ENCODE data around the gene DGKQ. TPM values are rescaled to one million over a fixed set of nuclear protein-coding genes. Genes with fewer than 3 reads are reported as not detected.
A peak's percentile ranks its signal among the peaks of the same experiment; 100 is the strongest.

Gene DGKQ
- total RNA-seq, 1 experiment from 2014 or later: 4.4 TPM

DNA sequence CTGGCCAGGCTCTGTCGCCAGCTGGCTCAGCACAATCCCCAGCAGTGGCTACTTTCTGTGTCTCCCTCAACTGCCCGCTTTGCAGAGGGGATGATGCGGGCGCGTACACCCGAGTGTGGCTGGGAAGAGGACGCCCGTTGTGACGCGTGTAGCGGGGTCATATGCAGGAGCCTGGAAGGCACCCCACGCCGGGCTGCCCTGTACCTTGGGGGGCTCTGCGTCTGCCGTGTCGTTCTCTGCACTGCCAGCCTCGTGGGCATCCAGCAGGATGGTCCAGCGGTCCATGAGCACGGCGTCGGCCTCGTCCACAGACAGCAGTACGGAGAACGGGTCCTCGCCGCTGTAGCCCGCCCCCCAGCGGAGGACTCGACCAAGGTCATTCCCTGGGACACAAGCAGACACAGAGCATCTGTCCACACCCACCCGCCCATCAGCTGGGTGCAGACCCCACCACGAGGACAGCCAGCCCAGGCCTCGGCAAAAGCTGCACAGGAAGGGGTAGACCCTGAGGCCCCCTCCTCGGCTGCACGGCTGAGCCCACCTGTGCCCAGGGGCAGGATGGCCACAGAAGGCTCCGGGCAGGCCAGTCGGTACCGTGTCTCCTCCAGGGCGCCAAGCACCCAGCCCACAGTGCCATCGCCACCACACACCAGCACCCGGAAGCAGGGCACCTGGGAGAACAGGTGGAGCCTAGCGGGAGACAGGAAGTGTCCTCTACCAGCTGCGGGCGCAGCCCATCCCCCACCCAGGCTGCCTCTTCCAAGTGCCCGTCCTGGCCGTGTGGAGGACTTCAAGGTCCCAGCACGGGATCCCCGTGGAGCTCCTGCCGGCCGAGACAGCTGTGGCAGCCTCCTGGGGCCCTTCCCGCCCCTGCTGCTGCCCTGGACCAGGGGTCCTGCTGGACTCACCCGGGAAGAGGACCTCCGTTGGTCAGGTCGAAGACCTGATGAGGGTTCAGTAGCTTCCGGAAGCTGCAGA lies 10.8 kb downstream of the DGKQ start:
- no peak for DNase-seq (ENCODE audit: low read depth)

GRCh38 chr4:961351-962230 lies 11.8 kb downstream of the DGKQ start:
- DNase-seq (ENCODE audit: low read depth): no peak

GRCh38 chr4:960636-961350 lies 12.6 kb downstream of the DGKQ start:
- DNase-seq (ENCODE audit: low read depth): no peak

GRCh38 chr4:960140-960635 lies 13.2 kb downstream of the DGKQ start:
- no peak for DNase-seq (ENCODE audit: low read depth)

- no peak for DNase-seq (ENCODE audit: low read depth)
Observed at GRCh38 chr4:959338-960139, 13.8 kb downstream of the DGKQ start.

- DNase-seq (ENCODE audit: low read depth): no peak
Observed at GRCh38 chr4:958696-959337, 14.6 kb downstream of the DGKQ start.

GRCh38 chr4:958314-958665 lies 15.1 kb downstream of the DGKQ start:
- no peak for DNase-seq (ENCODE audit: low read depth)

- DNase-seq (ENCODE audit: low read depth): no peak
Observed at GRCh38 chr4:957581-958313, 15.6 kb downstream of the DGKQ start.

- peak; percentile 1 for DNase-seq (ENCODE audit: low read depth)
Observed at GRCh38 chr4:957231-957580, 16.2 kb downstream of the DGKQ start.

DNA sequence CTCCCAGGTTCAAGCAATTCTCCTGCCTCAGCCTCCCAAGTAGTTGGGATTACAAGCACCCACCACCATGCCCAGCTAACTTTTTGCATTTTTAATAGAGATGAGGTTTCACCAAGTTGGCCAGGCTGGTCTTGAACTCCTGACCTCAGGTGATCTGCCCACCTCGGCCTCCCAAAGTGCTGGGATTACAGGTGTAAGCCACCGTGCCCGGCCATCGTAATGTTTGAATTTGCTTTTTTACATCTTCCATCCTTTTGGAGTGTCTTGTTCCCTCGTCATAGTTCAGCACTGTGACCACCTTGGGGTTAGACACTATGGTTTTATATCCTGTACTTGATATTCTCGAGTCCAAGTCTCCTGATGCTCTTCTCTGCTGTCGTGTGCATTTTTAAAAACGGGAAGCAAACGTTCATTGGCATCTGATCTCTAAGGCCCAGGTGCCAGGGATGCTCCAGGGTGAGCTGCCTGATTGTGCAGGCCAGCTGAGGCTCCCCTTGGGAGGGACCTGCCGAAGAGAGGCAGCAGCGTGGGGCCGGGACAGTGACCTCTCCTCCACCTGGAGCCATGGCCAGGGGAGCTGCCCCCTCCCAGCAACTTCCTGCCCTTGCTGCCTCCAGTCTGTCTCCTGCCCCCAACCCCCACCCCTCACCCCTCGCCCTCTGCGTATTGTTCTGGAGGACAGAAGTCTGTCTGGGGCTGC lies 16.7 kb downstream of the DGKQ start:
- DNase-seq (ENCODE audit: low read depth): no peak

DNA sequence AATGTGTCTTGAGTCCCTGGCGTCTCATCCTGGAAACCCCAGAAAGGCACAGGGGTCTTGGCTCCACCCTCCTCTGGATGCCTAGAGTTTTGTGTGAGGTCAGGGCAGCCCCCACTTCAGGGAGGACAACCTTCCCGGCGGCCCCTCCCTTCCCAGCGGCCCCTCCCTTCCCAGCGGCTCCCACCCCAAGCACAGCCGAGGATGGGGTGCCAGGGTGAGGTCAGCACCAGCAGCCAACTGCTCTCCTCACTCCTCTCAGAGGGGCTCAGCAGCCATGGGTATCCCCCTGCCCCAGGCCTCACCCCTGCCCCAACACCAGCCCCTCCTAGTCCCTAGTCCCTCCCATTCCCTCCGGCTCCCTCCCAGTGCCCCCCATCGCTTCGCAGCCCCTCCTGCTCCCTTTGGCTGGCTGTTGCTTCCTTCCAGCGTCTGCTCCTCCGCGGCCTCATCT lies 17.4 kb downstream of the DGKQ start:
- peak; percentile 1 for DNase-seq (ENCODE audit: low read depth)

- peak; percentile 2 for DNase-seq (ENCODE audit: low read depth)
Observed at GRCh38 chr4:955161-955921, 18.0 kb downstream of the DGKQ start.

GRCh38 chr4:954211-955020 lies 19.0 kb downstream of the DGKQ start:
- DNase-seq (ENCODE audit: low read depth): peak; percentile 1

DNA sequence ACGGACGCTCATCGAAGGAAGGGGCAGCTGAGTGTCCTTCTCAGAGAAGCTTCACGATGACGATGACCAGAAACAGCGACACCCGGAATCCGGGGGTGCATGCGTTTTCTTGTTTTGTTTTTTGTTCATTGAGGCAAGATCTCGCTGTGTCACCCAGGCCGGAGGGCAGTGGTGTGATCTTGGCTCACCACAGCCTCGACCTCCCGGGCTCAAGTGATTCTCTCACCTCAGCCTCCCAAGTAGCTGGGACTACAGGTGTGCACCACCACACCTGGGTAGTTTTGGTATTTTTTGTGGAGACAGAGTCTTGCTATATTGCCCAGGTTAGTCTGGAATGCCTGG lies 19.8 kb downstream of the DGKQ start:
- DNase-seq (ENCODE audit: low read depth): peak; percentile 1

DNA sequence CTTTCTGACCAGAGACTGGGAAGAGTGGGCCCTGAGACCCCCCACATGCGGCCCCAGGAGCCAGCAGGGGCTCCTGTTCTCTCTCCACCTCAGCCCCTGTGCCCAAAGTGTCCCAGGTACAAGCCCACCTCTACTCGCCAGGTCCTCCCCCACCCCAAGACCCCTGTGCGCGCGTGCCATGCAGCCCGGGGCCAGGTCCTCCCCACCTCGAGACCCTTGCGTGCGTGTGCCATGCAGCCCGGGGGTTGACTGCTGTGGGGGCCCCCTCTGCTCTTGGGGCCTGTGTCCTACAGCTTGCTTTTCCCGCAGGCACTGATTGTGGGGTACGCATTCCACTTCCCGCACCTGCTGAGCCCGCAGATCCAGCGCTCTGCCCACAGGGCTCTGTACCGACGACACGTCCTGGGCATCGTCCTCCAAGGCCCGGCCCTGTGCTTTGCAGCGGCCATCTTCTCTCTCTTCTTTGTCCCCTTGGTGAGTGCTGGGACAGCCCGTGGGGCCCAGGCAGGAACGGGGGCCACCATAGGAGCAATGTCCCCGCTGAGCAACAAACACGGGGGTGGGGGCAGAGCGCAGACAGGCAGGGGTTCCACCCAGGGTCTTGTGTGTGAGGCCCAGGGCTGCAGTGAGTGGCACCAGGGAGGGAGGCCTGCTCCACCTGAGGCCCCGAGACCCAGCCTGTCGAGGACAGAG lies 20.3 kb downstream of the DGKQ start:
- no peak for DNase-seq (ENCODE audit: low read depth)

DNA sequence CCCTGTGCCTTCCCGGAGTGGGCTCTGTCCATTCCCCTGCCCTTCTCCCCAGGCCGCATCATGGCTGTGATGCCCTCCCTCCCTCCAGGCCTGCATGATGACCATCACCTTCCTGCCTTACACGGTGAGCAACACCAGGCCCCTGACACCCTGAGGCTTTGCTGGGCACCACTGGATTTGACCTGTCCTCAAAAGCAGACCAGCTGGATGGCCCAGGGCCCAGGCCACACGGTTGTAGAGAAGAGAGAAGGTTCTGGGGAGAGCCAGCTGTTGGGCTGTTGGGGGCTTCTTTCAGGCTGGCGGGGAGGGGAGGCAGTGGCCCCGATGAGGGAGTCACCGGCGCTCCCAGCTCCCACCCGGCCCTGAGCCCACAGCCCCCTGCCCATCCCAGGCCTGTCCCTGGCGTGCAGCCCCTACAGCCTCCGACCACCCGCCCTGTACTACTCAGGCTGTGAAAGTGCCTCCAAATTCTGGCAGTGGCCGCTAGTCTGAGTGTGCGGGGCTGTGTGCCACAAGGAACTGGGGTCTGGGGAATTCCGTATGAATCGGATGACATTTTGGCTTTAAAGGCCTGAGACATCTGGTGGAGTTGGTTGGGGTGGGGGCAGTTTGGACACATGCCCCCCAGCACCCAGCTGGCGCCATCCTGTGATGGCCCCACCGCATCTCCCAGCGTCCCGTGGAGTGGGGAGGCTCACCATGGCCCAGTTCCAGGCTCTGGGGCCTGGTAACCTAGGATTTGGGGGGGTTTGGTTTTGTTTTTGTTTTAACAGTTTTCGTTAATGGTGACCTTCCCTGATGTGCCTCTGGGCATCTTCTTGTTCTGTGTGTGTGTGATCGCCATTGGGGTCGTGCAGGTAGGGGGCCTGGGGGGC lies 21.5 kb downstream of the DGKQ start:
- DNase-seq (ENCODE audit: low read depth): no peak

Data from Daoy (cell line).